Kidney (tissue), 14 donors: ENCODE data around the gene WDFY4. TPM values are rescaled to one million over a fixed set of nuclear protein-coding genes. Genes with fewer than 3 reads are reported as not detected.

Experiments used
- DNase-seq, 5 donors: peaks; one replicate each; pipeline ENCODE4 v3.0.0-alpha.2; 2013 to 2020
- FAIRE-seq: peaks from 2 replicates; lab custom pipeline; 2012; peaks lifted over from hg19 to GRCh38; lab: Jason Lieb, UNC
- H3K27ac ChIP-seq, 2 donors: one replicate each; pipeline ENCODE4 v1.7.0; 2013; ENCODE audit warnings: low read depth in 2 of 2, low read length in 2 of 2, inconsistent platforms in 1 of 2
- H3K27me3 ChIP-seq: one replicate; pipeline ENCODE4 v1.7.1; 2013; ENCODE audit warnings: low read length, inconsistent platforms; ENCODE audit not compliant: control insufficient read depth, insufficient read depth
- H3K36me3 ChIP-seq, 3 donors: one replicate each; pipeline versions ENCODE4 v1.7.0 to v1.7.1; 2013; ENCODE audit warnings: low read length in 3 of 3, control low read depth in 1 of 3, inconsistent platforms in 1 of 3; ENCODE audit not compliant: insufficient read depth in 3 of 3, control insufficient read depth in 2 of 3
- H3K4me1 ChIP-seq, 3 donors: one replicate each; pipeline versions ENCODE4 v1.7.0 to v1.7.1; 2013; ENCODE audit warnings: low read length in 3 of 3, inconsistent platforms in 1 of 3, low read depth in 1 of 3; ENCODE audit not compliant: control insufficient read depth in 2 of 3, insufficient read depth in 2 of 3
- H3K4me3 ChIP-seq, 3 donors: one replicate each; pipeline versions ENCODE4 v1.7.0 to v1.8.1; 2013; ENCODE audit warnings: low read length in 3 of 3, control low read depth in 1 of 3, inconsistent platforms in 1 of 3
- H3K9ac ChIP-seq, 3 donors: one replicate each; pipeline versions ENCODE4 v1.7.0 to v1.7.1; 2013; ENCODE audit warnings: low read length in 3 of 3, control low read depth in 1 of 3, inconsistent platforms in 1 of 3
- H3K9me3 ChIP-seq, 3 donors: one replicate each; pipeline versions ENCODE4 v1.7.0 to v1.7.1; 2013; ENCODE audit warnings: low read length in 3 of 3, control low read depth in 1 of 3, inconsistent platforms in 1 of 3; ENCODE audit not compliant: control insufficient read depth in 2 of 3, insufficient read depth in 1 of 3
- intact Hi-C: fragments of 100-400 bp; cut with DNase I; formaldehyde crosslinking; loops from one replicate; pipeline ENCODE4 v1.11.1; 2022
- polyA plus RNA-seq: library from polyadenylated mRNA; stranded (reverse); fragments of 350-450 nt; fragmentation: Illumina TruSeq; extraction: RNeasy Lipid Tissue Mini Kit (QIAGEN cat#74804); gene quantifications from one replicate; pipeline ENCODE4 v1.2.3, GENCODE V29; 2014; ENCODE audit warnings: low read depth, low replicate concordance; ENCODE audit not compliant: insufficient read depth
- total RNA-seq: library from RNA; stranded (reverse); fragmentation: NEBNext Ultra II Directional; extraction: Animal tissue kit (Norgen Biotek cat#: 25700); gene quantifications from one replicate; pipeline ENCODE4 v1.2.1, GENCODE V29; 2021
- TF ChIP-seq, protein P1 (sequence below): IDR thresholded peaks from 3 replicates; pipeline ENCODE4 v1.5.1; 2012; ENCODE audit warnings: mild to moderate bottlenecking, moderate library complexity, borderline replicate concordance; ENCODE audit not compliant: insufficient read depth; ENCODE audit errors: extremely low read depth
- donor health status: control.
- donor health status: control.
- donor health status: control.
- donor health status: control.
- donor health status: control.
- donor health status: DM: yes; HTN: yes; CAD: no.
- donor health status: Normal renal cell carcinoma (clear cell type).

WDFY4 gene
- total and polyA plus RNA-seq, 2 donors from 2014 or later, result 1.7 to 13.3 TPM

DNA sequence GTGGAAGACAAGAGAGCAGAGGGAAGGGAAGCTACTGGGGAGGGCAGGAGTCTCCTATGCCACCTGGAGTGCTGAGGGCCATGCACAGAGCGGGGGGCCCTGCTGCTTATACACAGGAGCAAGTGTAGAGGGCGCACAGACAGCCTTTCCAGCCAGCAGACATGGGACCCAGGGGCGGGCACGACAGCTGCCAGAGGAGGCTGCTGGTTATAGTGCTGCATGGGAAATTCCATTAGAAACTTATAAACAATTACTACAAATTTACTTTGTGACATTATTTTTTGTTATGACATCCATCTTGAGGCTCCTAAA is 90.5 kb downstream of the WDFY4 start:
- Histone ChIP-seq H3K4me1 (no peaks in the 10 kb centered on the region), H3K36me3 (no peaks in the 10 kb centered on the region), H3K9me3 (no peaks in the 10 kb centered on the region), H3K4me3 (no peak overlapping the region), H3K27me3 (no peaks in the 10 kb centered on the region), H3K9ac (no peak overlapping the region), H3K27ac (no peak overlapping the region)
- TF ChIP-seq, protein P1, sequence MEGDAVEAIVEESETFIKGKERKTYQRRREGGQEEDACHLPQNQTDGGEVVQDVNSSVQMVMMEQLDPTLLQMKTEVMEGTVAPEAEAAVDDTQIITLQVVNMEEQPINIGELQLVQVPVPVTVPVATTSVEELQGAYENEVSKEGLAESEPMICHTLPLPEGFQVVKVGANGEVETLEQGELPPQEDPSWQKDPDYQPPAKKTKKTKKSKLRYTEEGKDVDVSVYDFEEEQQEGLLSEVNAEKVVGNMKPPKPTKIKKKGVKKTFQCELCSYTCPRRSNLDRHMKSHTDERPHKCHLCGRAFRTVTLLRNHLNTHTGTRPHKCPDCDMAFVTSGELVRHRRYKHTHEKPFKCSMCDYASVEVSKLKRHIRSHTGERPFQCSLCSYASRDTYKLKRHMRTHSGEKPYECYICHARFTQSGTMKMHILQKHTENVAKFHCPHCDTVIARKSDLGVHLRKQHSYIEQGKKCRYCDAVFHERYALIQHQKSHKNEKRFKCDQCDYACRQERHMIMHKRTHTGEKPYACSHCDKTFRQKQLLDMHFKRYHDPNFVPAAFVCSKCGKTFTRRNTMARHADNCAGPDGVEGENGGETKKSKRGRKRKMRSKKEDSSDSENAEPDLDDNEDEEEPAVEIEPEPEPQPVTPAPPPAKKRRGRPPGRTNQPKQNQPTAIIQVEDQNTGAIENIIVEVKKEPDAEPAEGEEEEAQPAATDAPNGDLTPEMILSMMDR, result no peak
- no peak for FAIRE-seq
- intact Hi-C loops, result no loop called here
- no peak for DNase-seq

DNA sequence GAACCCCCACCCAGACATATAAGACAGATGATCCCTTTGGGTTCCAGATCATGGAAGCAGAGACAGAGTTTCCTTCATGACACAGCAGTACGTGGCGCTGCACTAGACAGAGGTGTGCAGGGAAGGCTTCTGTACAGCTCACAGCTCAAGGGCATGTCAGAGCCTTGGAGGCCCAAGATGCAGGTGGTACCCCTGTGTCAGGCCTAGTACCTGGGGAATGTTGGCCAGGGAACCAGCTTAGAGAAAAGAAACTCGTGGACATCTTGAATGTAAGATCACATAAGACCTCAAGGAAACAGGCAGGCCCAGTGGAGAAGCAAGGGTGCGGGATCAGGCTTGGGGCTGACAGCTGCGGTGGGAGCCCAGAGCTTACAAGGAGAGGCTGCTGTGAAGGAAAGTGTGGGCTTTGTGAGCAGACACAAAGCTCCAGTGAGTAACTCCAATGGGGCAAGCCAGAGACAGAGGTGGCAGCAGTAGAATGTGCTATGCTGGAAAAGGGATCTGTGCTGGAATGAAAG is 91.4 kb downstream of the WDFY4 start:
- no peak overlapping the region for H3K27ac ChIP-seq
- H3K9me3 ChIP-seq, result no peaks in the 10 kb centered on the region
- FAIRE-seq (no peak), DNase-seq (no peak)
- intact Hi-C loops, result no loop called here
- no peaks in the 10 kb centered on the region for H3K27me3 ChIP-seq
- no peak overlapping the region for H3K4me3 ChIP-seq
- no peaks in the 10 kb centered on the region for H3K36me3 ChIP-seq
- TF ChIP-seq, protein P1, result no peak
- H3K9ac ChIP-seq, result no peak overlapping the region
- H3K4me1 ChIP-seq, result no peaks in the 10 kb centered on the region

DNA sequence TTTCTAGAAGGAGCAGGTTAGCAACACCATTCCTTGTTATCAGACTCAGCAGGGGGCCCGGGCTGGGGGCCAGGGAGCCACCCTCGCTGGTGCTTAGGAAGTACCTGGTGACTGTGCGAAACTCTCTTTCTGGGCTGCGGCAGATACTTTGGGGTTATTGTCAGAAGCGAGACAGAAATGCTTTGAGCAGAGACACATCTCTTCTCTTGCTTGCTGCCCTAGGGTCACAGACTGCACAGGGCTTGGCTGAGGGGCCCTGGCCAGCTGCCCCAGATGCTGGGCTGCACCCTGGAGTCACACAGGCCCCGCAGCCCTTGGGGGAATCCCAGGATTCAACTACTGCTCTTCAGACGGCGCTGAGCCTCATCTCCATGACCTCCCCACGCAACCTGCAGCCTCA is 91.9 kb downstream of the WDFY4 start:
- H3K4me3 ChIP-seq, result no peak overlapping the region
- intact Hi-C loops, result no loop called here
- DNase-seq (no peak), FAIRE-seq (no peak)
- H3K27me3 ChIP-seq, result no peaks in the 10 kb centered on the region
- H3K27ac ChIP-seq, result no peak overlapping the region
- TF ChIP-seq, protein P1, result no peak
- H3K4me1 ChIP-seq, result no peaks in the 10 kb centered on the region
- H3K36me3 ChIP-seq, result no peaks in the 10 kb centered on the region
- no peaks in the 10 kb centered on the region for H3K9me3 ChIP-seq
- no peak overlapping the region for H3K9ac ChIP-seq

DNA sequence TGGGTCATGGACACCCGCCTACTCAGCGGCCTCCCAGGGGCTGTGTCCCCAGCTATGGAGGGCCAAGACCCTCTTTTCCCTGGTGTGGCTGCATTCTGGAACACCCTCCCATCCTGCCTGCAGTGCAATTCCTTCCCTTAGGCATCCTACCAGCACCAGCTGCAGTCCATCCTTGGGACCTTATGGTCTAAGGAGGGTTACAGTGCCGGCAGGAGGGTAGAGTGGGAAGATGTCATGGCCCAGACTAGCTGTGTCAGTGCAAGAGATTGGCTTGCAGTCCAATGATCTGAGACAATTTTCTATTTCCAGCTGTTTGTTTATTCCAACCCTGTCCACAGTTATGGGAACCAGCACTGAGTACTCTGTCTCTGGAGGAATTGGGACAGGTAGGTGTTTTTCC is 92.4 kb downstream of the WDFY4 start:
- TF ChIP-seq, protein P1, result no peak
- Histone ChIP-seq H3K27me3 (no peaks in the 10 kb centered on the region), H3K4me1 (no peaks in the 10 kb centered on the region), H3K9me3 (no peaks in the 10 kb centered on the region), H3K27ac (no peak overlapping the region), H3K4me3 (no peak overlapping the region), H3K9ac (no peak overlapping the region), H3K36me3 (no peaks in the 10 kb centered on the region)
- no peak for DNase-seq
- FAIRE-seq, result no peak
- intact Hi-C loops, result no loop called here
